Frontal cortex (tissue), 4 donors: ENCODE results near the gene TMEM108. TPM values are rescaled to one million over a fixed set of nuclear protein-coding genes. Genes with fewer than 3 reads are reported as not detected.
A peak's percentile ranks its signal among the peaks of the same experiment; 100 is the strongest.
"Not testable (repeated sequence)": the region's sequence is repeated elsewhere in the genome, so short reads cannot be mapped to it uniquely, and the experiment has no call there.

Experiments used
- DNase-seq, 2 donors: peaks; one replicate each; pipeline ENCODE4 v3.0.0; 2012; ENCODE audit warnings: low spot score in 2 of 2
- FAIRE-seq: peaks from 2 replicates; lab custom pipeline; 2012; peaks lifted over from hg19 to GRCh38; lab: Jason Lieb, UNC
- total RNA-seq: library from RNA; depleted of rRNA; stranded (reverse); fragments of >200 nt; gene quantifications from one replicate; pipeline ENCODE4 v1.2.3, GENCODE V29; 2014
- donor health status: control.
- donor health status: control.
- donor health status: control.

Gene TMEM108
- total RNA-seq = 18.3 TPM

GRCh38 chr3:133038089-133038730, at the start of gene TMEM108:
Gene TMEM108, plus strand, starts transcription at chr3:133038391.
- FAIRE-seq (no peak), DNase-seq (peak; percentile 84 to 86)

- no peak for FAIRE-seq
These were observed 42.2 kb upstream of the TMEM108 start for GRCh38 chr3:132995971-132996370.

GRCh38 chr3:132997404-132998185, 40.6 kb upstream of the TMEM108 start:
- no peak for FAIRE-seq
- no peak for DNase-seq

More at GRCh38 chr3:132995971-132996370, 42.2 kb upstream of the TMEM108 start:
- DNase-seq = no peak

- FAIRE-seq, DNase-seq: not testable (repeated sequence)
These were observed 33.2 kb upstream of the TMEM108 start for GRCh38 chr3:133005032-133005431.

DNA sequence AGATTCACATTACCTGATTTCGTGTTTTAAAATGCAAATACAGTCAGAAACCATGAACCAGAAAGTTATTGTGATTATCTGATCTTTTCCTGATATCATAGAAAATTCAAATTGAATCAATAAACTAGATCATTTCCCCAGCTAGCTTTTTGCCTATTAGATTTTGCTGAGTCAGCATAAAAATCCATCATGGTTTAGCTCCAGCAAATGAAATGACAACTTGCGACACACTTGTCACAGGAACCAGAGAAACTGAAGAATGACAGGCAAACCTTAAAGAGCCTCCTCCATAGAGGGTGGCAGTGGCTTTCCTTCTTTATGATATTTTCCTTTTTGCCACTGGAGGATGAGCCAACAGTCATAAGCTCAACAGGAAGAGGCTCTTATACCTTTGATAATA, 30.6 kb upstream of the TMEM108 start:
- no peak for FAIRE-seq
- no peak for DNase-seq

DNA sequence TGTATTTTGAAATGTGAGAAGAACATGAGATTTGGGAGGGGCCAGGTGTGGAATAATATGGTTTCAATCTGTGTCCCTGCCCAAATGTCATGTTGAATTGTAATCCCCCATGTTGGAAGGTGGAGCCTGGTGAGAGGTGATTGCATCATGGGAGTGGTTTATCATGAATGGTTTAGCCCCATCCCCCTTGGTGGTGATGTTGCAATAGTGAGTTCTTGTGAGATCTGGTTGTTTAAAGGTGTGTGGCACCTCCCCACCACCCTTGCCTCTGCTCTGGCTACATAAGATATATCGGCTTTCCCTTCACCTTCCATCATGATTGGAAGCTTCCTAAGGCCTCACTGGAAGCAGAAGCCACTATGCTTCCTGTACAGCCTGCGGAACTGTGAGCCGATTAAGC, 23.9 kb upstream of the TMEM108 start:
- DNase-seq = no peak

DNA sequence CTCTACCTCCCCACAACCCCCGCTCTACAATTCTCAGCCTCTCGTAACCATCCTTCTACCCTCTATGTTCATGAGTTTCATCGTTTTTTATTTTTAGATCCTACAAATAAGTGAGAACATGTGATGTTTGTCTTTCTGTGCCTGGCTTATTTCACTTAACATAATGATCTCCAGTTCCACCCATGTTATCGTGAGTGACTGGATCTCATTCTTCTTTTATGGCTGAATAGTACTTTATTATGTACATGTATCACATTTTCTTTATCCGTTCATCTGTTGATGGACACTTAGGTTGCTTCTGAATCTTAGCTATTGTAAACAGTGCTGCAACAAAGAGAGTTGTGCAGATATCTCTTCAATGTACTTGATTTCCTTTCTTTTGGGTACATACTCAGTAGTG, 22.6 kb upstream of the TMEM108 start:
- not testable (repeated sequence) for FAIRE-seq, DNase-seq

More for the DNA sequence above, 23.9 kb upstream of the TMEM108 start:
- FAIRE-seq = no peak

- DNase-seq (no peak), FAIRE-seq (no peak)
These were observed 21.3 kb upstream of the TMEM108 start for GRCh38 chr3:133016838-133017309.

DNA sequence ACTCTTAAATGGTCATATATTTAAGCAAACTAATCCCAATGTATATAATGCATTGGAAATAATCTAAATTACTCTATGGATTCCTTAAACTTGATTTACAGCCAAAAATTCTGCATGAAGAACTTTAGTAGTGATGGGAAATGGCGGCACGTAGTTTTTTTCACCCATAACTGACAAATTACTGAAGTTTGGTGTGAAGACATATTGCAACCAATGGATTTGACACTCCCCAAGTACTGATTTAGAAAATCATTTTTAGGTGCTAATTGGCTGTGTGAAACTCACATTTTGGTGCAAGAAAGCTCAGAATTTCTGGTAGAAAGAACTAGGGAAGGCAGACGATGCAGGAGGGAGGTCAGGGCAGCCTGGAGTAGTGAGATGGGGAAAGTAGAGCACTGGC, 19.3 kb upstream of the TMEM108 start:
- FAIRE-seq = no peak

DNA sequence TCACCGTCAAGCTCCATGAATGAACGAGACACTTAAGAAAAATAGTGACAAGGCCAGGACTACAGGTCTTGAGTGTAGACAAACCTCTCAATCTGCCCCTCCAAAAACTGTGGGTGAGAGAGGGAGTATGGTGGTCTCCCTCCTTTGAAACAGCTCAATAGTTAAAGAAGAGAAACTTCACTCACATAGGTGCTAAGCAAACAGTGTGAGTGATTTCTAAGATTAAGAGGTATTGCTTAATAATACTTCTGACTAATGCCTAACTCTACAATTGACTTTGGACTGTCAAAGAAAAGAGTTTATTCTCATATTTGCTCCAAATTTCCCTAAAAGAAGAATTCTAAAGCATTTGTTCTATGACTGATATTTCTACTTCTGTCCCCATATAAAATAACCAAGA, 17.0 kb upstream of the TMEM108 start:
- DNase-seq (no peak), FAIRE-seq (no peak)

More for the DNA sequence above, 19.3 kb upstream of the TMEM108 start:
- no peak for DNase-seq

GRCh38 chr3:133023362-133023761, 14.8 kb upstream of the TMEM108 start:
- FAIRE-seq = no peak
- no peak for DNase-seq

- DNase-seq = no peak
- FAIRE-seq = no peak
These were observed 12.6 kb upstream of the TMEM108 start for GRCh38 chr3:133025546-133025945.

DNA sequence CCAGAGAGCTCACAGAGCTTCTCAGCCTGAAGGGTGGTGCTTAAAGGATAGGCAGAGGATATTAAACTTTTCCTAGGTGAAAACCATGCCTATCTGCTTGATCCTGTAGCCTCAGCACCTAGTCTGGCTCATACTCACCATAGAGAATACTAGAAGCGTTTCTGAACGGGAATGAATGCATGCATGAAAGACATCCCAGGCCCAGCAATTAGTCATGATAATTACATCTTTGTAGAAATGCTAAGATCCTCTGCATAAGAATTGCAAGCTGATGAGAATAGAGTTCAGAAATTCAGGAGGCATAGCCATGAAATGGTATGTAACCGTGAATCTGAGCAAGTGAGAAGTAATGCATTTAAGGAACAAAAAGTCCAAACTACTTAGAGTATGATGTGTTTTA, 5.9 kb upstream of the TMEM108 start:
- no peak for DNase-seq
- no peak for FAIRE-seq

GRCh38 chr3:133037436-133037835, 755 bp upstream of the TMEM108 start:
- FAIRE-seq = no peak
- DNase-seq = no peak

- FAIRE-seq = no peak
- DNase-seq = peak in 1 of 2 donors; percentile 32
These were observed 662 bp downstream of the TMEM108 start for GRCh38 chr3:133038731-133039375.

GRCh38 chr3:133040696-133041523, 2.7 kb downstream of the TMEM108 start:
- peak; percentile 88 for FAIRE-seq

DNA sequence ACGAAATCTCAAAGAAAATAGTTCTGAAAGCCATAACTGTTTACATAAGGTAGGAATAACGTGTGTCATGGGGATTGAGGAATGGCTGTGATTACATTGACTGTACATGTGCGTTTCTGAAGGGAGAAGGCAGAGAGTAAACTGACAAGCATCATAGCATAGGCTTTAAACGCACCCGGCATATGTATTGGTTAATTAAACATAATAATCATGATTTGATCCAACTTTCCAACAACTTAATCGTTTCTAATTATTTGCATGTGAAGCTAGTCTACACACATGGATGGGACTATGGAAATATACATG, 3.3 kb downstream of the TMEM108 start:
- DNase-seq = no peak
- no peak for FAIRE-seq

More at GRCh38 chr3:133040696-133041523, 2.7 kb downstream of the TMEM108 start:
- DNase-seq = peak; percentile 56 to 69

GRCh38 chr3:133042778-133043177, 4.6 kb downstream of the TMEM108 start:
- no peak for DNase-seq
- FAIRE-seq = no peak

- no peak for DNase-seq
- no peak for FAIRE-seq
These were observed 9.8 kb downstream of the TMEM108 start for GRCh38 chr3:133047980-133048379.

DNA sequence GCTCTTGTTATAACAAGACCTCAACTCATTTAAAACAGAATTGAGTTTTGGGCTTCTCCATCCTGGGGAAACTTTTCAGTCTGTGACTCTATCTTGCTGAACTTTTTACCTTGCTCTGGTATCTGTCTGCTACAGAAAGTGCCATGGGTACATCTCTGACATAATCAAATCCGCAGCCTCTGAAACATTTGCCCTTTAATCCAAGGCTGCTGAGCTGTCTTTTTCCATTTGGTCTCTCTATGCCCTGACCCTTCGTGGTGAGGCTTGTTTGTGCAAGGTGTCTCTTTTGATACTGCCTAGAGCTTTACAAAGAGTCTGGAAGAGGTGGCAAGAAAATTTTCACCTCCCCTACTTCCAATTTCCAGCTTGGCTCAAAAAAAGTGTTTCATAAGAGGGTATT, 11.3 kb downstream of the TMEM108 start:
- DNase-seq (no peak), FAIRE-seq (no peak)
